ENCODE data around the gene TAS1R3. TPM values are rescaled to one million over a fixed set of nuclear protein-coding genes. Genes with fewer than 3 reads are reported as not detected.

The TAS1R3 gene
- total RNA-seq, 1 experiment from 2014 or later: 0.07 TPM

- H3K9me2 ChIP-seq (ENCODE audit: insufficient read depth): no peaks in the 10 kb centered on the region
- TF ChIP-seq CTCF (IDR thresholded peaks at IDR 0.05 in 2 of 3, conservative IDR thresholded peaks at IDR 0.05 in 1 of 3; ENCODE audit: borderline replicate concordance in 1 of 3, insufficient read depth in 1 of 3, low read depth in 2 of 3, low read length in 2 of 3): no peak
- no peak for TF ChIP-seq ZBTB33 (IDR thresholded peaks at IDR 0.05; ENCODE audit: extremely low read depth, insufficient replicate concordance, low read length)
- no peak for TF ChIP-seq EGR1 (IDR thresholded peaks at IDR 0.05; ENCODE audit: low read depth)
- TF ChIP-seq ZNF274 (IDR thresholded peaks at IDR 0.05; ENCODE audit: low read depth, low read length): no peak
- no peak for TF ChIP-seq SP1 (IDR thresholded peaks at IDR 0.05; ENCODE audit: low read depth)
- DNase-seq (ENCODE audit: low read depth, low spot score) (no peak), ATAC-seq (no peak)
- H3K9ac ChIP-seq (ENCODE audit: low read length): no peak overlapping the region
- ChIA-PET RAD21 (ENCODE audit: low non-redundant PET in 1 of 2, low total read pairs in 2 of 2, uncharacterized antibody in 2 of 2, unreplicated experiment in 2 of 2) (no interaction called here), POLR2A (no interaction called here), CTCF (no interaction called here)
- peaks cover 5 to 27% of the 10 kb centered on the region in 2 experiments; a peak in 3 of 4 replicates for H3K36me3 ChIP-seq (ENCODE audit: control insufficient read depth in 1 of 2, insufficient read depth in 2 of 2, low read length in 2 of 2)
- no peak overlapping the region for H3K4me3 ChIP-seq (replicated peaks in 1 of 2; ENCODE audit: low read depth in 1 of 2, low read length in 2 of 2)
- no peak overlapping the region for H2AFZ ChIP-seq (ENCODE audit: low read depth, low read length, poor library complexity, severe bottlenecking)
- no peaks in the 10 kb centered on the region for H3K27me3 ChIP-seq (ENCODE audit: insufficient read depth, low read length)
- intact Hi-C loops (cut with micrococcal nuclease): no loop called here
- no peak overlapping the region for H3K4me2 ChIP-seq (ENCODE audit: low read length)
- BruUV-seq (replicated peaks): no TSS peak
- no peak overlapping the region for H3K27ac ChIP-seq (ENCODE audit: low read depth, low read length)
- peaks cover 9 to 47% of the 10 kb centered on the region in 2 experiments; a peak in 3 of 4 replicates for H3K4me1 ChIP-seq (ENCODE audit: control insufficient read depth in 1 of 2, insufficient read depth in 2 of 2, low read length in 2 of 2)
- H4K20me1 ChIP-seq (ENCODE audit: insufficient read depth): peaks cover 4% of the 10 kb centered on the region; the same call in 1 of the 2 replicates
- H3K9me3 ChIP-seq (ENCODE audit: control insufficient read depth in 1 of 2, insufficient read depth in 1 of 2, low read depth in 1 of 2, low read length in 2 of 2): no peaks in the 10 kb centered on the region
- H3K79me2 ChIP-seq (ENCODE audit: insufficient read depth, low read length): peaks cover 11% of the 10 kb centered on the region; the same call in 1 of the 2 replicates
Measured at GRCh38 chr1:1335792-1336248, 4.7 kb downstream of the TAS1R3 start.

All from HCT116 (cell line).